SK-N-SH (cell line): ENCODE measurements around the gene VAMP1. TPM values are rescaled to one million over a fixed set of nuclear protein-coding genes. Genes with fewer than 3 reads are reported as not detected.
"Not testable (repeated sequence)": the region's sequence is repeated elsewhere in the genome, so short reads cannot be mapped to it uniquely, and the experiment has no call there.

Source experiments
- CTCF ChIA-PET: fragments of 300-600, 350-600 bp; formaldehyde crosslinking; extraction: SDS; loops from one replicate; lab custom pipeline; 2021; lab: Yijun Ruan, JAX
- POLR2A ChIA-PET: fragments of 350-600 bp; sonication (Branson Sonifier 250); formaldehyde crosslinking; extraction: SDS; loops from one replicate; lab custom pipeline; 2020; ENCODE audit warnings: antibody characterized with exemption, inconsistent platforms; lab: Yijun Ruan, JAX
- DNase-seq: peaks from one replicate; pipeline ENCODE4 v3.0.0; 2012
- H2AFZ ChIP-seq: fragments of 200-600 bp; sonication (generic); 2 replicates; pipeline ENCODE4 v1.8.1; 2016; ENCODE audit warnings: antibody characterized with exemption, mild to moderate bottlenecking, low read depth
- H3F3A ChIP-seq: fragments of 200-600 bp; sonication (generic); replicated peaks from 2 replicates; pipeline ENCODE3; 2016; ENCODE audit warnings: antibody characterized with exemption, mild to moderate bottlenecking; ENCODE audit not compliant: insufficient read depth
- H3K27ac ChIP-seq, 2 experiments: fragments of 200-500 bp in 1 of 2; fragments of 200-600 bp in 1 of 2; sonication (Bioruptor generic) in 1 of 2; sonication (generic), shearing (Covaris generic) in 1 of 2; 2 replicates each; pipeline versions ENCODE4 v1.5.1 to v1.6.1; 2014 to 2016; ENCODE audit warnings: low read depth in 2 of 2, inconsistent platforms in 1 of 2, low read length in 1 of 2, mild to moderate bottlenecking in 1 of 2, mixed read lengths in 1 of 2
- H3K27me3 ChIP-seq: fragments of 200-600 bp; sonication (generic), shearing (Covaris generic); 2 replicates; pipeline ENCODE4 v1.6.1; 2016; ENCODE audit warnings: mixed run types; ENCODE audit not compliant: insufficient read depth
- H3K36me3 ChIP-seq, 2 experiments: fragments of 200-500 bp in 1 of 2; fragments of 200-600 bp in 1 of 2; sonication (Bioruptor generic) in 1 of 2; sonication (generic) in 1 of 2; replicated peaks in 1 of 2; 2 replicates each; pipeline versions ENCODE3 to v1.5.1; 2014 to 2016; ENCODE audit warnings: low read length in 1 of 2, mild to moderate bottlenecking in 1 of 2; ENCODE audit not compliant: insufficient read depth in 2 of 2, control insufficient read depth in 1 of 2
- H3K4me1 ChIP-seq, 2 experiments: fragments of 200-500 bp in 1 of 2; fragments of 200-600 bp in 1 of 2; sonication (Bioruptor generic) in 1 of 2; sonication (generic), shearing (Covaris generic) in 1 of 2; 2 replicates each; pipeline versions ENCODE4 v1.5.1 to v1.6.1; 2014 to 2016; ENCODE audit warnings: low read depth in 1 of 2, low read length in 1 of 2, mixed run types in 1 of 2; ENCODE audit not compliant: insufficient read depth in 2 of 2, control insufficient read depth in 1 of 2
- H3K4me2 ChIP-seq: fragments of 200-600 bp; sonication (generic), shearing (Covaris generic); 2 replicates; pipeline ENCODE4 v1.6.1; 2017; ENCODE audit warnings: mixed run types
- H3K4me3 ChIP-seq, 2 experiments: fragments of 200-500 bp in 1 of 2; fragments of 200-600 bp in 1 of 2; sonication (Bioruptor generic) in 1 of 2; sonication (generic), shearing (Covaris generic) in 1 of 2; 2 replicates each; pipeline versions ENCODE4 v1.5.1 to v1.8.1; 2014 to 2016; ENCODE audit warnings: low read depth in 2 of 2, inconsistent platforms in 1 of 2, low read length in 1 of 2, mild to moderate bottlenecking in 1 of 2, mixed read lengths in 1 of 2, moderate library complexity in 1 of 2
- H3K79me2 ChIP-seq: fragments of 200-600 bp; sonication (generic); 2 replicates; pipeline ENCODE4 v1.8.1; 2017; ENCODE audit warnings: mild to moderate bottlenecking; ENCODE audit not compliant: insufficient read depth
- H3K9ac ChIP-seq: fragments of 200-600 bp; sonication (generic); 2 replicates; pipeline ENCODE4 v1.6.1; 2017; ENCODE audit warnings: mixed run types
- H3K9me2 ChIP-seq: fragments of 200-600 bp; sonication (generic); 2 replicates; pipeline ENCODE4 v1.6.1; 2017; ENCODE audit warnings: mixed run types
- H3K9me3 ChIP-seq: fragments of 200-600 bp; sonication (generic); 2 replicates; pipeline ENCODE4 v1.6.1; 2017; ENCODE audit warnings: mixed run types, mild to moderate bottlenecking, moderate library complexity
- H4K20me1 ChIP-seq: fragments of 200-600 bp; sonication (generic); 2 replicates; pipeline ENCODE4 v1.6.1; 2017; ENCODE audit warnings: mild to moderate bottlenecking, mixed run types; ENCODE audit not compliant: insufficient read depth
- EZH2phosphoT487 ChIP-seq: fragments of 200-600 bp; sonication (generic); IDR thresholded peaks from 2 replicates; pipeline ENCODE4 v1.6.1; 2017; ENCODE audit warnings: low read depth, mixed run types, mild to moderate bottlenecking, antibody characterized with exemption, moderate library complexity, borderline replicate concordance
- FOXJ3 ChIP-seq: sonication (generic); formaldehyde crosslinking; IDR thresholded peaks from 2 replicates; pipeline ENCODE4 v1.5.1; 2020; ENCODE audit warnings: mild to moderate bottlenecking, missing genetic modification reagents
- GABPA ChIP-seq: IDR thresholded peaks from 2 replicates; pipeline ENCODE4 v1.4.0; 2012; ENCODE audit warnings: low read depth, mild to moderate bottlenecking
- JUND ChIP-seq: IDR thresholded peaks from 2 replicates; pipeline ENCODE4 v1.4.0; 2012
- MXI1 ChIP-seq: IDR thresholded peaks from 2 replicates; pipeline ENCODE4 v1.6.1; 2012; ENCODE audit warnings: mild to moderate bottlenecking, low read depth, low read length, improper control_type of control experiment
- NFIC ChIP-seq: IDR thresholded peaks from 2 replicates; pipeline ENCODE4 v1.4.0; 2012; ENCODE audit warnings: borderline replicate concordance
- NRF1 ChIP-seq: IDR thresholded peaks from 2 replicates; pipeline ENCODE4 v1.6.1; 2012; ENCODE audit warnings: low read depth, mild to moderate bottlenecking, low read length
- POLR2AphosphoS5 ChIP-seq: IDR thresholded peaks from 2 replicates; pipeline ENCODE4 v1.6.1; 2012; ENCODE audit warnings: low read depth, low read length
- SIN3A ChIP-seq: IDR thresholded peaks from 2 replicates; pipeline ENCODE4 v1.6.1; 2012; ENCODE audit warnings: low read depth, mild to moderate bottlenecking, low read length, moderate library complexity, borderline replicate concordance
- SMC3 ChIP-seq: IDR thresholded peaks from 2 replicates; pipeline ENCODE4 v1.6.1; 2012; ENCODE audit warnings: low read depth, low read length, improper control_type of control experiment
- TCF12 ChIP-seq: IDR thresholded peaks from 2 replicates; pipeline ENCODE4 v1.4.0; 2012
- WGBS: methylation state at CpG from one replicate; pipeline ENCODE4 v1.1.6; 2017; ENCODE audit warnings: low lambda C conversion rate; 5-methylcytosine and 5-hydroxymethylcytosine counted together
- polyA plus RNA-seq, 3 experiments: library from polyadenylated mRNA; depleted of rRNA; stranded (reverse); fragments of >200 nt; gene quantifications; 2 replicates each; pipeline ENCODE4 v1.2.3, GENCODE V29; 2012
- TF ChIP-seq, protein P1 (sequence below): IDR thresholded peaks from 2 replicates; pipeline ENCODE4 v1.4.0; 2012; ENCODE audit warnings: low read depth
- TF ChIP-seq, protein P2 (sequence below): fragments of 150-350 bp; IDR thresholded peaks from 2 replicates; pipeline ENCODE4 v1.6.1; 2016; ENCODE audit warnings: mild to moderate bottlenecking, low read depth, low read length
- TF ChIP-seq, protein P3 (sequence below): IDR thresholded peaks from 2 replicates; pipeline ENCODE4 v1.4.0; 2012; ENCODE audit warnings: low read depth, borderline replicate concordance
- TF ChIP-seq, protein P4 (sequence below): IDR thresholded peaks from 2 replicates; pipeline ENCODE4; 2012

VAMP1 gene
- polyA plus RNA-seq, 1 of the 3 experiments (the other 2 are of a cell fraction): 36.8 TPM

DNA sequence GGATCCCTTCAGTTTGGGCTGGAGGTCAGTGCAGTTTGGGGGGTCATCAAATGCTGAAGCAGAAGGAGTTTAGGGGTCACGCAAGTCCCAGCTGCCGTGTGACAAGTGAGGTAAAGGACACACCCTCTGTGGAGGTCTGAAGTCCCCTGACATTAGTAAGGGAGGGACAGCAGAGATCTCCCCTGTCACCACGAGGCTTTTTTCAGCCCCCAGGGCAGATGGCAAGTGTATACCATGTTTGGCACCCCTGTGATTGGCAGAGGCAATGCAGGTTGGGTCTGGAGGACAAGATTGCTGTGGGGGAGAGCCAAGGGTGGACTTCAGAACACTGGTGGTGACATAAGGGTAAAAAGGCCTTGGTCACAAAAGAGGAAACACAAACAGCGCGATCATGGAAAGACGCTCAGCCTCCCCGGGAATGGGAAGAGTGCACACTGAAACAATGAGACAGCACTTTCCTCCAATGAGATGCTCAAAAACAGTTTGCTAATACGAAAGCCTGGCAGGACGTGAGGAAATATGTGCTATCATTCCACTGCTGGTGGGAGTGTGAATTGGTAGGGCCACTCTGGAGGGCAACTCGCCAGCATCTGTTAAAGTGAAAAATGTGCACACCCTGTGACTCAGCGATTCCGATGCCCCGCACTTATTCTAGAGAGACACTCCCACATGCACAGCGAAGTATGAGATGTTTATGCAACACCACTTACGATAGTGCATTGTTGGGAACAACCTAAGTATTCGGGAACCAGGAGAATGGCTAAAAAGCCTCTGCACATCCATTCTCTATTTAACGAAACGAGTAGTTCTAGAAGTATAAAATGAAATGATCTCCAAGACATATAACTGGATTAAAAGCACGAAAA, 40.1 kb downstream of the VAMP1 start:
- POLR2A ChIA-PET: no interaction called here
- Histone ChIP-seq H3K9me3 (no peaks in the 10 kb centered on the region), H3K79me2 (no peaks in the 10 kb centered on the region), H3F3A (no peaks in the 10 kb centered on the region), H4K20me1 (no peaks in the 10 kb centered on the region), H3K9me2 (no peaks in the 10 kb centered on the region), H3K4me1 (peaks cover 3 to 6% of the 10 kb centered on the region in 2 experiments; a peak in 2 of 4 replicates), H3K27ac (no peak overlapping the region), H3K36me3 (no peaks in the 10 kb centered on the region), H3K4me2 (peak overlapping the region; percentile 7; the same call in 1 of the 2 replicates), H3K4me3 (no peak overlapping the region), H3K27me3 (no peaks in the 10 kb centered on the region), H2AFZ (peak overlapping the region; percentile 37; the same call in 1 of the 2 replicates), H3K9ac (no peak overlapping the region)
- WGBS: 61% methylated on average over 19 of the region's 19 CpGs
- no peak for DNase-seq
- TF ChIP-seq GABPA: no peak
- TF ChIP-seq, protein P1, sequence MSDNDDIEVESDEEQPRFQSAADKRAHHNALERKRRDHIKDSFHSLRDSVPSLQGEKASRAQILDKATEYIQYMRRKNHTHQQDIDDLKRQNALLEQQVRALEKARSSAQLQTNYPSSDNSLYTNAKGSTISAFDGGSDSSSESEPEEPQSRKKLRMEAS: 0 out of 2 replicates have a peak, but pooled peaks have one; percentile 13
- CTCF ChIA-PET: no interaction called here

DNA sequence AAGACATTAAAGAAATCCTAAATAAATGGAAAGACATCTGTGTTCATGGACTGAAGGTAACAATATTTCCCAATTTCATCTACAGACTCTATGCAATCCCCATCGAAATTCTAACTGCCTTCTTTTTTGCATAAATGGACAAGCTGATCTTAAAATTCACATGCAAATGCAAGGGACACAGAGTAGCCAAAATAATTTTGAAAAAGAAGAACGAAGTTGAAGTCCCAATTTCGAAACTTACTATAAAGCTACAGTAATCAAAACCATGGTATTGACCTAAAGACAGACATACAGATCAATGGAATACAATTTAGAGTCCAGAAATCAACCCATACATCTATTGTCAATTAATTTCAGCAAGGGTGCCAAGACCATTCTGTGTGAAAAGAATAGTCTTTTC, 42.2 kb downstream of the VAMP1 start:
- no peak overlapping the region for H3K27ac ChIP-seq
- ChIA-PET POLR2A (no interaction called here), CTCF (interaction anchor here (1.0 to 8.2 kb wide), 3 partner anchors 8 to 37 kb away, joined by 3 to 91 read pairs (median 3); no protein-coding TSS in a partner anchor)
- 84% methylated on average over 3 of the region's 3 CpGs for WGBS
- H4K20me1 ChIP-seq: no peaks in the 10 kb centered on the region
- no peak overlapping the region for H3K9ac ChIP-seq
- TF ChIP-seq MXI1: no peak
- TF ChIP-seq NRF1: no peak
- no peak for TF ChIP-seq POLR2AphosphoS5
- no peak for TF ChIP-seq JUND
- TF ChIP-seq, protein P2, sequence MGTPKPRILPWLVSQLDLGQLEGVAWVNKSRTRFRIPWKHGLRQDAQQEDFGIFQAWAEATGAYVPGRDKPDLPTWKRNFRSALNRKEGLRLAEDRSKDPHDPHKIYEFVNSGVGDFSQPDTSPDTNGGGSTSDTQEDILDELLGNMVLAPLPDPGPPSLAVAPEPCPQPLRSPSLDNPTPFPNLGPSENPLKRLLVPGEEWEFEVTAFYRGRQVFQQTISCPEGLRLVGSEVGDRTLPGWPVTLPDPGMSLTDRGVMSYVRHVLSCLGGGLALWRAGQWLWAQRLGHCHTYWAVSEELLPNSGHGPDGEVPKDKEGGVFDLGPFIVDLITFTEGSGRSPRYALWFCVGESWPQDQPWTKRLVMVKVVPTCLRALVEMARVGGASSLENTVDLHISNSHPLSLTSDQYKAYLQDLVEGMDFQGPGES: no peak
- no peak for TF ChIP-seq NFIC
- no peak for TF ChIP-seq TCF12
- TF ChIP-seq FOXJ3 (CRISPR knock-in tag): no peak
- TF ChIP-seq SIN3A: no peak
- TF ChIP-seq, protein P3, sequence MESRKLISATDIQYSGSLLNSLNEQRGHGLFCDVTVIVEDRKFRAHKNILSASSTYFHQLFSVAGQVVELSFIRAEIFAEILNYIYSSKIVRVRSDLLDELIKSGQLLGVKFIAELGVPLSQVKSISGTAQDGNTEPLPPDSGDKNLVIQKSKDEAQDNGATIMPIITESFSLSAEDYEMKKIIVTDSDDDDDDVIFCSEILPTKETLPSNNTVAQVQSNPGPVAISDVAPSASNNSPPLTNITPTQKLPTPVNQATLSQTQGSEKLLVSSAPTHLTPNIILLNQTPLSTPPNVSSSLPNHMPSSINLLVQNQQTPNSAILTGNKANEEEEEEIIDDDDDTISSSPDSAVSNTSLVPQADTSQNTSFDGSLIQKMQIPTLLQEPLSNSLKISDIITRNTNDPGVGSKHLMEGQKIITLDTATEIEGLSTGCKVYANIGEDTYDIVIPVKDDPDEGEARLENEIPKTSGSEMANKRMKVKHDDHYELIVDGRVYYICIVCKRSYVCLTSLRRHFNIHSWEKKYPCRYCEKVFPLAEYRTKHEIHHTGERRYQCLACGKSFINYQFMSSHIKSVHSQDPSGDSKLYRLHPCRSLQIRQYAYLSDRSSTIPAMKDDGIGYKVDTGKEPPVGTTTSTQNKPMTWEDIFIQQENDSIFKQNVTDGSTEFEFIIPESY: no peak
- TF ChIP-seq, protein P4, sequence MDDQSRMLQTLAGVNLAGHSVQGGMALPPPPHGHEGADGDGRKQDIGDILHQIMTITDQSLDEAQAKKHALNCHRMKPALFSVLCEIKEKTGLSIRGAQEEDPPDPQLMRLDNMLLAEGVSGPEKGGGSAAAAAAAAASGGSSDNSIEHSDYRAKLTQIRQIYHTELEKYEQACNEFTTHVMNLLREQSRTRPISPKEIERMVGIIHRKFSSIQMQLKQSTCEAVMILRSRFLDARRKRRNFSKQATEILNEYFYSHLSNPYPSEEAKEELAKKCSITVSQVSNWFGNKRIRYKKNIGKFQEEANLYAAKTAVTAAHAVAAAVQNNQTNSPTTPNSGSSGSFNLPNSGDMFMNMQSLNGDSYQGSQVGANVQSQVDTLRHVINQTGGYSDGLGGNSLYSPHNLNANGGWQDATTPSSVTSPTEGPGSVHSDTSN: no peak
- no peak for TF ChIP-seq EZH2phosphoT487
- no peak for TF ChIP-seq SMC3
- H3K4me2 ChIP-seq: no peak overlapping the region
- no peaks in the 10 kb centered on the region for H3K27me3 ChIP-seq
- H2AFZ ChIP-seq: no peak overlapping the region
- no peaks in the 10 kb centered on the region for H3F3A ChIP-seq
- H3K4me1 ChIP-seq: peaks cover 3 to 6% of the 10 kb centered on the region in 2 experiments; a peak in 2 of 4 replicates
- H3K9me3 ChIP-seq: no peaks in the 10 kb centered on the region
- H3K9me2 ChIP-seq: no peaks in the 10 kb centered on the region
- no peak overlapping the region for H3K4me3 ChIP-seq
- H3K36me3 ChIP-seq: no peaks in the 10 kb centered on the region
- H3K79me2 ChIP-seq: no peaks in the 10 kb centered on the region
- no peak for DNase-seq

DNA sequence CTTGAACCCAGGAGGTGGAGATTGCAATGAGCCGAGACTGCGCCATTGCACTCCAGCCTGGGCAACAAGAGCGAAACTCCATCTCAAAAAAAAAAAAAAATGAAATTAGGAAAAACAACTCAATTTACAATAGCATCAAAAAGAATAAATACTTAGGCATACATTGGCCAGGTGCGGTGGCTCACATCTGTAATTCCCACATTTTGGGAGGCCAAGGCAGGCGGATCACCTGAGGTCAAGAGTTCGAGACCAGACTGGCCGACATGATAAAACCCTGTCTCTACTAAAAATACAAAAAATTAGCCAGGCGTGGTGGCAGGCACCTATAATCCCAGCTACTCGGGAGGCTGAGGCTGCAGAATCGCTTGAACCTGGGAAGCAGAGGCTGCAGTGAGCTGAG, 42.7 kb downstream of the VAMP1 start:
- H3K27ac ChIP-seq, H3K9me3 ChIP-seq, H3F3A ChIP-seq, H3K4me3 ChIP-seq, H3K9me2 ChIP-seq, POLR2A ChIA-PET, H3K36me3 ChIP-seq, H3K4me2 ChIP-seq, H4K20me1 ChIP-seq, H3K9ac ChIP-seq, H3K79me2 ChIP-seq, H3K27me3 ChIP-seq, H3K4me1 ChIP-seq, H2AFZ ChIP-seq, DNase-seq: not testable (repeated sequence)
- 99% methylated on average over 10 of the region's 10 CpGs for WGBS
- CTCF ChIA-PET: interaction anchor here (1.0 to 8.2 kb wide), 3 partner anchors 9 to 38 kb away, joined by 3 to 91 read pairs (median 3); no protein-coding TSS in a partner anchor
